Stimulated activated effector memory CD8-positive, alpha-beta T cell treated with anti-CD3 and anti-CD28 coated beads, Interleukin-12 subunit alpha, Interleukin-12 subunit beta, amount 100 ng/mL, for 72 hours (primary cell): Measurements from ENCODE around the gene ACSM6.

Source experiments
- ATAC-seq: fragments of 150-1000 bp; cut with Tn5 transposase; 2 replicates; pipeline ENCODE4 v1.10.0; 2021
- DNase-seq, 2 donors: peaks; one replicate each; pipeline ENCODE4 v3.0.0; 2021 to 2022; ENCODE audit warnings: low spot score in 2 of 2
- H3K27ac Mint-ChIP-seq: one replicate; pipeline ENCODE4 v1.8.0; 2022; ENCODE audit warnings: mild to moderate bottlenecking, mixed read lengths
- H3K36me3 Mint-ChIP-seq: one replicate; pipeline ENCODE4 v1.8.0; 2022; ENCODE audit warnings: mild to moderate bottlenecking, mixed read lengths
- H3K4me1 Mint-ChIP-seq: one replicate; pipeline ENCODE4 v1.8.0; 2022; ENCODE audit warnings: mixed read lengths
- H3K4me3 Mint-ChIP-seq: one replicate; pipeline ENCODE4 v1.8.0; 2022; ENCODE audit warnings: mild to moderate bottlenecking, mixed read lengths
- H3K9me3 Mint-ChIP-seq: one replicate; pipeline ENCODE4 v1.8.0; 2022; ENCODE audit warnings: mixed read lengths

The ACSM6 gene

DNA sequence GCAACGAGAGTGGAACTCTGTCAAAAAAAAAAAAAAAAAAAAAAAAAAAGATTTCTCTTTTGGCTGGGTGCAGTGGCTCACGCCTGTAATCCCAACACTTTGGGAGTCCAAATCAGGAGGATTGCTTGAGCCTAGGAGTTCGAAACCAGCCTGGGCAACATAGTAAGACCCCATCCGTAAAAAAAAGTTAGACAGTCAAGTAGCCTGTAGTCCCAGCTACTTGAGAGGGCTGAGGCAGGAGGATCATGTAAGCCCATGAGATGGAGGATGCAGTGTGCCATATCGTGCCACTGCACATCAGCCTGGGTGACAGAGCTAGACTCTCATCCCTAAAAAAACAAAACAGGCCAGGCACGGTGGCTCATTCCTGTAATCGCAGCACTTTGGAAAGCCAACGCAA, 71.5 kb downstream of the ACSM6 start:
- H3K27ac Mint-ChIP-seq, result no peak overlapping the region
- H3K4me1 Mint-ChIP-seq, result no peaks in the 10 kb centered on the region
- ATAC-seq (no peak), DNase-seq (no peak)
- H3K9me3 Mint-ChIP-seq, result no peaks in the 10 kb centered on the region
- H3K4me3 Mint-ChIP-seq, result no peak overlapping the region
- no peaks in the 10 kb centered on the region for H3K36me3 Mint-ChIP-seq

DNA sequence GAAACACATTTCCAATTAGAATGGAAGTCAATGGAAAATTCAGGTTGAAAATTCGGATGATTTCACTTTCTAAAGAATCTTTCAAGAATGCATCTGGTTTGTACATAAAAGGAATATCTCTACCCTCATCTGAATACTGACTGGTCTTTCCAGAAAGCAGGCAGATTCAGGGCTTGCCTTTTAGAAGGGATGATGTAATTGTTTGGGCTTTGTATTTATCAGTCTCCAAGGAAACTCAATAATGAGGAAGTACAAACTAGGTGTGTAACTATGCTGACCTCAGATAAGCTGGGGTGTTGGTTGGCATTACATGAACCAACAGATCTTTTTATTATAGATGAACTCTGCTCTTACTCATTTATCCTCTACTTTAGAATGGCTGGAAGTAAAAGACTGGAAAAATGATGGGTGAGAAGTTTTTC, 72.6 kb downstream of the ACSM6 start:
- Mint-ChIP-seq H3K27ac (peak overlapping the region; percentile 65), H3K4me1 (no peaks in the 10 kb centered on the region), H3K4me3 (no peak overlapping the region), H3K9me3 (no peaks in the 10 kb centered on the region), H3K36me3 (no peaks in the 10 kb centered on the region)
- DNase-seq, result no peak
- ATAC-seq, result peak; percentile 54

DNA sequence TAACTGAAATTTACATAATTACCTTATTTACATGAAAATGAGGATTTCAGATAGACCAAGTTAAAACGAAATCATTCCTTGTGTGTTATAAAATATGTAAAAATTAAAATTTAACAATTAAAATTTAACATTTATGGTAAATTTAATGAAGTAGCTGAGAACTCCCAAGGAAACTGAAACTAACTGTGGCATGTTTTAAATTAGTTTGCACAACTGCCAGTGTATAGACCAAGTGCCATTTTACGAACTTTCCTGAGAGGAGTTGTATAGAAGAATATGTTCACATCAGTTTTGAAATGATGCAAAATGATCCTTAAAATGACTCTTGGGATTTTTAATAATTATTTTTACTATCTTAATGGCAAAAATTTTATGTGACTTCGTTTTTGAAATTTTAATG, 73.2 kb downstream of the ACSM6 start:
- Mint-ChIP-seq H3K27ac (no peak overlapping the region), H3K36me3 (no peaks in the 10 kb centered on the region), H3K9me3 (no peaks in the 10 kb centered on the region), H3K4me3 (no peak overlapping the region), H3K4me1 (no peaks in the 10 kb centered on the region)
- no peak for ATAC-seq
- no peak for DNase-seq

DNA sequence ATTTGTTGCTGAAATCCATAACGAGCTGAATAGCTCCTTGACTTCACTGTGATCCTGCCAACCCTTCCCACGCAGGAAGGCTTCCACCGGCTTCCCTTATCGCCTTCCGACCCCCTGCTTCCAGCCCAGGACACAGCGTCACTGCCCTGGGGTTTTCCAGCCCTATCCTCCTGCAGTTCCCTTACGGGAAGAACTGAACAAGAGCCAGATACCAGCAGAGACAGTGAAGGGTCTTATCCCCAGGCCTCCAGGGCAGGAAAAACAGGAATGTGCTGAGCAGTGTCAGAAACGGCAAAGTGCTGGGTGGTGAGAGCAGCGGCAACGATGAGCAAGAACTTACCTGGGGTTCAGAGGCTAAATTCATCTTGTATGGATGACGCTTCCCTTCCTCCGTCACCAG, 74.4 kb downstream of the ACSM6 start:
- DNase-seq, result no peak
- Mint-ChIP-seq H3K27ac (no peak overlapping the region), H3K9me3 (no peaks in the 10 kb centered on the region), H3K36me3 (no peaks in the 10 kb centered on the region), H3K4me3 (no peak overlapping the region), H3K4me1 (no peaks in the 10 kb centered on the region)
- ATAC-seq, result no peak

DNA sequence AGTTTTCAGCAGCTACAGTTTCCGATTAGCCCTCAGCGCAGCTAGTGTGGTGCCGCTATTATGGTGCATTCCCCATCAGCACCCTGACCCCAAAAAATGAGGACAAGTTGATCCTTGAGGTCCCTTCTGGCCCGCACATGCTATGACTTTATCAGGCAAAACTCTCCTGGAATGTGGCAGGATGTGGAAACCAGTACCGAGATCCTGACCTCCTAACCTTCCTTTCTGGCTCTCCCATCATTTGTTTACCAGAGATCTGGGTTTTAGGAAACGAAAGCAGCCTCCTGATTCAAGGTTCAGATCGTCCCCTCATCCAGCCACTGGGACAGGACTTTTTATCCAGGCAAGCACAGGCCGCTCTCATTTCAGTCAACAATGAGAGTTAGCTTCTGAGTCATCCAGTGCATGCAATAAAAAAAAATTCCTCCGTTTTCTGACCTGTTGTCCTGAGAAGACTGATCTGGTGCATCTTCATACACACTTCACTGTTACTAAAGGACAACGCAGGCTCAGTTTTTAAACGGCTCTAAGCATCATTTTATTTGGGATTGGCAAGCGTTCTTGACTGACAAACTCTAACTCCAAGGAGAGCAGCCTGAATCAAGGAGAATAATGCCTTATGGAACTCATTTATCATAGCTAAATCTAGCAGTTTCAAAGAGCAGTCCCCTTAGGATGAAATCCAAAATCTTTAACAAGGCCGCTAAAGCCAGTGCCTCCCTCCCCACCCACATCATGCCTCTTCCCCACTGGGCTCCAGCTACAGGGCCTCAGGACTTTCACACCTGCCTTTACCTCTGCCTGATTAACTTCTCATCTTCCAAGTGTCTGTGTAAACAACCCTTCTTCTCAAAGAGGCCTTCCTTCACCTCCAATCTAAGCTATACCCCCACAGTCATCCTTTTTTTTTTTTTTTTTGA, 79.6 kb downstream of the ACSM6 start:
- DNase-seq (no peak), ATAC-seq (no peak)
- H3K27ac Mint-ChIP-seq, result no peak overlapping the region
- no peaks in the 10 kb centered on the region for H3K4me1 Mint-ChIP-seq
- H3K4me3 Mint-ChIP-seq, result no peak overlapping the region
- H3K36me3 Mint-ChIP-seq, result no peaks in the 10 kb centered on the region
- no peaks in the 10 kb centered on the region for H3K9me3 Mint-ChIP-seq

DNA sequence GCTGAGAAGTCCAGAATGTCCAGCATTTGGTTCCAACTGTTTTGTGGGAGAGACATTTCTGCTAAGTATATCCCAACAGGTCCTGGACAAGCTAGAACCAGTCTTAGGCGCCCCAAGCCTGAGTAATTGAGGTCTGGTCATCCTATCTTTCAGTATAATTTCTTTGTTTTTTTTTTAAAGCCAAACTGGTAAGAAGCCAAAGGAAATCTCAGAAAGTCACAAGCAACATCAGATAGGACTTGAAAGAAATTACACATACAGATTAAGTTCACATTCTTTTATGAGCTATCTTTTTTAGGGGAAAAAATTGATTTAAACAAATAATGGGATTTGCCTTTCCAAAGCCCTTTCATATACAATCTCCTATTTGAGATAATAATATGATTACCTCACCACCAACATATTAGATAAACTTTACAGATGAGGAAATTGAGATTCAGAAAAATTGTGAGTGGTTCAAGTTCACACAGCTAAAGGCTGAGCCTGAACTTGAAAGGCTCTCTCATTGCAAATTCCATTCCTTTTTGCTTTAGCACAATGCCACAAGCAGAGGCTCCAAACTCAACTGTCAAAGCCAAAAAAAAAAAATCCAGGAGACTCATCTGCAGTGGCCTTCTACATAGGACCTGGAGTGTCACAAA, 81.8 kb downstream of the ACSM6 start:
- Mint-ChIP-seq H3K4me3 (no peak overlapping the region), H3K27ac (no peak overlapping the region)
- ATAC-seq, result no peak

DNA sequence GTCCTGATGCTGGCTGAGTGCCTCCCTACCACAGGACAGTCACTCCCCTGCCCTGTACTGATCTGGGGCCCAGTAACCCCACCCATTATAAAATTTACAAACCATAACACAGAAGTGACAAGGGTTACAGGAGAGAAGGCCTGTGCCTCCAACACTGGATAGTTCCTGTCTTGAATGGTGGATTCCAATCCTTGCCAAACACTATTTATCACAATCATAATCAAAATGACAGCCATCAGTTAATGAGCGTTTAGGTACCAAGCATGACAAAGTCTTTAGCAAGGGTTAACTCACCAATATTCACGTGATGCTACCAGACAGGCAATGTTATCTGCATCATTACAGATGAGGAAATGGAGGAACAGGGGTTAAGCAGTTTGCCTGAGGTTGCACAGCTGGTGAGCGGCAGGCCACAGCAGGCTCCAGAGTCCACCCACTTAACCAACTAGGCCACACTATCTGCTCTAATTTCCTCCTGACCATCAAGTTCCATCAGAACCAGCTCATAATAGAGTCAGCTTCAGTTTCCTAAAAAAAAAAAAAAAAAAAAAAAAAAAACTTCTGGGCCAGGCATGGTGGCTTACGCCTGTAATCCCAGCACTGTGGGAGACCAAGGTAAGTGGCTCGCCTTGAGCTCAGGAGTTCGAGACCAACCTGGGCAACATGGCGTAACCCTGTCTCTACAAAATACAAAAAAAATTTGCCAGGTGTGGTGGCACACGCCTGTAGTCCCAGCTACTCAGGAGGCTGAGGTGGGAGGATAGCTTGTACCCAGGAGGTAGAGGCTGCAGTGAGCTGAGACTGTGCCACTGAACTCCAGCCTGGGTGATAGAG, 82.5 kb downstream of the ACSM6 start:
- Mint-ChIP-seq H3K9me3 (no peaks in the 10 kb centered on the region), H3K27ac (no peak overlapping the region), H3K4me1 (no peaks in the 10 kb centered on the region), H3K4me3 (no peak overlapping the region), H3K36me3 (no peaks in the 10 kb centered on the region)
- DNase-seq (no peak), ATAC-seq (no peak)

More for the DNA sequence above, 81.8 kb downstream of the ACSM6 start:
- H3K36me3 Mint-ChIP-seq, result no peaks in the 10 kb centered on the region
- no peaks in the 10 kb centered on the region for H3K4me1 Mint-ChIP-seq
- DNase-seq, result no peak
- no peaks in the 10 kb centered on the region for H3K9me3 Mint-ChIP-seq

DNA sequence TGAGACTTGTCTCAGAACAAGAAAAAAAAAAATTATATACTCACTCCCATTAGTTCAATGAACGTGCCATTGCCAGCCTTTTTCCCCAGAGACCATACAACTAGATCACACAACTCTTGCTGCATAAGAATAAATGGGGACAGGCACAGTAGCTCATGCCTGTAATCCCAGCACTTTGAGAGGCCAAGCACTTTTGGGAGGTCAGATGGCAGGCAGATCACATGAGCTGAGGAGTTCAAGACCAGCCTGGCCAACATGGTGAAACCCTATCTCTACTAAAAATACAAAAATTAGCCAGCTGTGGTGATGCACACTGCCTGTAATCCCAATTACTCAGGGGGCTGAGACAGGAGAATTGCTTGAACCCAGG, 83.1 kb downstream of the ACSM6 start:
- no peak overlapping the region for H3K4me3 Mint-ChIP-seq
- H3K4me1 Mint-ChIP-seq, result no peaks in the 10 kb centered on the region
- no peak for ATAC-seq
- H3K9me3 Mint-ChIP-seq, result no peaks in the 10 kb centered on the region
- no peak overlapping the region for H3K27ac Mint-ChIP-seq
- DNase-seq, result no peak
- no peaks in the 10 kb centered on the region for H3K36me3 Mint-ChIP-seq

DNA sequence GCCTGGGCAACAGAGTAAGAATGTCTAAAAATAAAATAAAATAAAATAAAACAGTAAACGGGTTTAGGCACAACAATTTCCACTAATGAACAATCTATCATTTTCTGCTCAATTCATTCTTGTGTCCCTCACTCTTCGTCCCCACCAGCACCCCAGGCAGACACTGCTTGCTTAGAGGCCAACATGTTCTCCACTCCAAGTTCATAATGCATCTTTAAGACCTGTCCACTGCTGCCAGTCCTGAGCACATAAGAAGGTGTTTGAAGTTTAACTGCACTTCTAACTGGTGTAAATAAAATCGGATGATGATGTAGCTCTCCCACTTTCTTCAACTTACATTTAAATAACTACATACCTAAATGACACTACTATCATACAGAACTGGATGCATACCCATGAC, 83.6 kb downstream of the ACSM6 start:
- no peak for DNase-seq
- H3K4me1 Mint-ChIP-seq, result no peaks in the 10 kb centered on the region

More for the DNA sequence above, 83.6 kb downstream of the ACSM6 start:
- Mint-ChIP-seq H3K4me3 (no peak overlapping the region), H3K36me3 (no peaks in the 10 kb centered on the region), H3K27ac (no peak overlapping the region), H3K9me3 (no peaks in the 10 kb centered on the region)
- ATAC-seq, result no peak
